ENCODE data around the gene HOXC5. TPM values are rescaled to one million over a fixed set of nuclear protein-coding genes. Genes with fewer than 3 reads are reported as not detected.
A peak's percentile ranks its signal among the peaks of the same experiment; 100 is the strongest.
"Not testable (repeated sequence)": the region's sequence is repeated elsewhere in the genome, so short reads cannot be mapped to it uniquely, and the experiment has no call there.

Gene HOXC5
- total RNA-seq, 1 donor from 2014 or later: not detected

DNA sequence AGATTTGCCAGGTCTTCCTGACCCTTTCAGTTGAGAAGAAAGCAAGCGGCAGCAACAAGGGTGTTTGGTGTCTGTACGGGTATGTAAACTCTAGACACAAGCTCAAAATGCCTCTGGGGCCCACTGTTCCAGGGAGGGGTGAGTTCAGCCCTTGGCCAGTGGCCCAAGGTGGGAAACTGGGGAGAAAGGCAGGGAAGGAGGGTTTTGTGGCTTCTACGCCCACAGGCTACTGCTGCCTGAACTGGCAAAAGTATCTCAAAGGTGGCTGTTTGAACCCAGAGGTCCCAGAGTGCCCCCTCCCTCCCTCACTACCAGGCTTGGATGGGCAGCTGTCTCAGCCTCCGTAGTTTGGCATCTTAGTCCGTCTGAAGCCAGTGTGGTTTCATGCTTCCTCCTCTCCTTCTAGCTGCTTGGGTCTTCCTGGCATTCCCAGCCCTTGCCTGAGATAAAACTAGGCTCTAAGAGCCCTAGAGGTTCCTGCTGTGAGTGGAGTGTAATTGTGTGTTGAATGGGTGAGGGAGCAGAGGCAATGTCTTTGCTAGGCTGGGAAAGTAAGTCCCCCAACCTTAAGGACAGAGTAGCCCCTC lies 5.5 kb downstream of the HOXC5 start:
- intact Hi-C loops (cut with DNase I): no loop called here
- DNase-seq (no peak), ATAC-seq (ENCODE audit: poor library complexity) (no peak)

DNA sequence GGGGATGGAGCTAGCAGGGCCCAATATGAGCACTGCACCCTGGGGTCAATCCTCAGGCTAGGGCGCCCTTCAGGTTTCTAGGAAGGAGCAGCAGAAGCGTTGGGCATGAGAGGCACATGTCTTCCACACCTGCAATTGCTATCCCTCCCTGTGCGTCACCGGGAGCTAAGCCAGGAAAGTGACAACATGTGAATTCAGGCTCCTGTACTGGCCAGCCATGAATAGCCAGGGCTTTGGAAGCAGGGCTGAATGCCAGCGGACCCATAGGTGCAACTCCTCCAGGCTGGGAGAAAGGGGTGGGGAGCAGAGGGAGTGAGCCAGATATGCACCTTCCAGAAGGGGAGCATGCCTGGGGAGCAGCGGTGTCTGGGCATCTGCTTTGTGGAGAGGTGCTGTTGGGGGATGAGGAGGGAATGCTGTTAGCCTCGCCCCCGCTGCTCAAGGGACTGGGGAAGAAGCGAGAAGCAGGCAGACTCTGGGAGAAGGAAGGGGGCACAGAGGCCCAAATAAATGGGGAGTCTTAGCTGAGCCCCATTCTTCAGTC lies 6.1 kb downstream of the HOXC5 start:
- ATAC-seq (ENCODE audit: poor library complexity): no peak
- no peak for DNase-seq
- intact Hi-C loops (cut with DNase I): no loop called here

DNA sequence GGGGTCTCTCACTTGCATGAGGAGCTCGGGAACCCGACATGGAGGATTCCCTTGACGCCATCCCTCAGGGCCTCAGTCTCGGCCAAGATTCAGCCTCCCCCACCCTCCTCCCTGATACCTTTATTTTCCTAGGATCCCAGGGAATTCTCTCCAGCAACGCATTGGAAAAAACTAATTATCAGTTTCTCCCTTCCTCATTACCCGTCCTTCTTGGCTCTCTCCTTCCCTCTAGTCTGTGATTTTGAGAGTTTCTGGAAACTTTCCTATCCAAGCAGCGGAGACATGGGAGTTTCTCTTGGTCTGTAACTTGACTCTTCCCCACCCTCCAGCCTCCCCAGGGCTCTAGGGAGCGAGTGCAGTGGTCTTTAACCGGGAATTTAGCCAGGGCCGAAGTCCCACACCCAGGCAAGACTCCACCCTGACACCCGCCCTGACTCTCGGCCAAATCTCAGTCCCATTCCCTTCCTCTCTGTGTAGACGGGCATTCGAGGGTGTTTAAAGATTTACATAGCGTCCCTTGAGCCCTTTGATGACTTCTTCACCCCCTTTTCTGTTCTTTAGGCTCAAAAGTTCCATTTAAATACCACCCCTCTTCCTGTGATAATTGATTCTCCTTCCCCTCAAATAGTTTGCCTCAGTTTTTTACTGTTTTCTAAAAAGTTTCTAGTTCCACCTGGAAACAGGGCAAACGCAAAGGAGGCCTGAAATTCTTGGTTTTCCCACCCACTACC lies 6.7 kb downstream of the HOXC5 start:
- ATAC-seq (ENCODE audit: poor library complexity) (peak; percentile 63), DNase-seq (peak; percentile 55)
- intact Hi-C loops (cut with DNase I): no loop called here

DNA sequence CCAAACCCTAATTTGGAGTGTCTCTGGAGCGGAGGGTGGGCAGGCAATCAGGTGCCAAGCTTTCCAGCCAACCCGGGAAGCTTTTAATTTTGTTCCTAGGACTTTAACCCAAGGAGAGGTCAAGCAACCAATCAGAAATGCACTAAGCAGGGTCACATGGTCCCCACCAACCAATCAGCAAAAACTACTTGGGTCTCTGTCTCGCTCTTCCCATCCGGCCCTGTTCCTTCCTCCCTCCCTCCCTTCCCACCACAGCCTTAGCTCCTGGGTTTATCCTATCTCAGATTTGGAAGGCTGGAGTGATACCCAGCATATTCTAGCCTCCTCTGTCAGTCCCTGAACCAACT lies 7.3 kb downstream of the HOXC5 start:
- ATAC-seq (ENCODE audit: poor library complexity): no peak
- intact Hi-C loops (cut with DNase I): no loop called here
- DNase-seq: no peak

DNA sequence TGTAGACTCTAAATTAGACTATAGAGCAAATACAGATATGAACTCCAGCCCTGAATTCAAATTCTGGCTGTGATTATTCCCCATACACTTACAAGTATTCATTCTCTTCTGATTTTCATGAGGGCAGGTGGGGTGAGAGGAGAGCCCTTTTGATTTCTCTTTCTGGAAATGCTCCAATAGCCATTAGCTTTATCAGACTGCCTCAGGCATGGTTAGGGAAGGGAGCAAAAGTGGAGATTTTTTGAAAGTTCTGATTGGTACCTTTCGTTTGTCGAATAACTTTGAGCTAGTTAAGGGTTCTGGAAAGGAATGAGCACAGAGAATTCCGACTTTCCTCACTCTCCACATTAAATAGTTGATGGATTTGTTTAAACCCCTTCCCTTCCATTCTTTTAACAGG lies 7.8 kb downstream of the HOXC5 start:
- DNase-seq: no peak
- intact Hi-C loops (cut with DNase I): no loop called here
- no peak for ATAC-seq (ENCODE audit: poor library complexity)

DNA sequence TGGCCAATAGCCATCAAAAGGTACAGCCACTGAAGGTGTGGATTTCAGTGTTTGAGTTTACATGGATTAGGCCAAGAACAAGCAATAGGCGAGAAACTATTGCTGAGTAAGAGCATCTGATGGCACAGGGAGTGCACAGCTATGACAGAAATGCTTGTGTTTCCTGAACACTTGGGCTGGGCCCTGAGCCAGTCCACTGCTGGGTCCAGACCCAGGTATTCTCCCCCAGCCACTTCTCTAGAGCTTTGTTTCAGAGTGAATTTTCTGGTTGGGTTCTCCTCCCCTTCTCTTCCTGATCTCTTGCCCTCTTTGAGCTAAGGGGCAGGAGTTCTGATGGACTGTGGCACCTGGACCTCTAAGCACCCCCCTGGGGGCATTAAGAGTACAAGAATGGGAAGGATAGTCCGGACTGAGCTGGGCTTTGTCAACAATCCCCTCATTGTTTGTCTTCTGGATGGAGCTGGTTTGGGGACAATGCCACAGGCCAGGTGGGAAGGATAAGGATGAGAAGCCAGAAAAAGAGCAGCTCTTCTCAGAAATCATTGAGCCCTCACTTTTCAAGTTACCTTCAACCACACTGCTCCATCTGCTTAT lies 8.3 kb downstream of the HOXC5 start:
- DNase-seq (no peak), ATAC-seq (ENCODE audit: poor library complexity) (no peak)
- intact Hi-C loops (cut with DNase I): no loop called here

DNA sequence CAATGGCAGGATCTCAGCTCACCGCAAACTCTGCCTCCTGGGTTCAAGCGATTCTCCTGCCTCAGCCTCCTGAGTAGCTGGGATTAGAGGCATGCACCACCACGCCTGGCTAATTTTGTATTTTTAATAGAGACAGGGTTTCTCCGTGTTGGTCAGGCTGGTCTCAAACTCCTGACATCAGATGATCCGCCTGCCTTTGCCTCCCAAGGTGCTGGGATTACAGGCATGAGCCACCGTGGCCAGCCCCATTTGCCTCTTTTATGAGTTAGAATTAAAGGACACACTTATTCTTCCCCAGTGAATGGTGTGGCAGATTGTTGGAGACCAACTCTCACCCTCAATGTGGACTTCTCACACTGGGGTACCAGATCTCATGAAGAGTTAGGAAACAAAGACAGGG lies 9.2 kb downstream of the HOXC5 start:
- intact Hi-C loops (cut with DNase I); DNase-seq; ATAC-seq (ENCODE audit: poor library complexity): not testable (repeated sequence)

DNA sequence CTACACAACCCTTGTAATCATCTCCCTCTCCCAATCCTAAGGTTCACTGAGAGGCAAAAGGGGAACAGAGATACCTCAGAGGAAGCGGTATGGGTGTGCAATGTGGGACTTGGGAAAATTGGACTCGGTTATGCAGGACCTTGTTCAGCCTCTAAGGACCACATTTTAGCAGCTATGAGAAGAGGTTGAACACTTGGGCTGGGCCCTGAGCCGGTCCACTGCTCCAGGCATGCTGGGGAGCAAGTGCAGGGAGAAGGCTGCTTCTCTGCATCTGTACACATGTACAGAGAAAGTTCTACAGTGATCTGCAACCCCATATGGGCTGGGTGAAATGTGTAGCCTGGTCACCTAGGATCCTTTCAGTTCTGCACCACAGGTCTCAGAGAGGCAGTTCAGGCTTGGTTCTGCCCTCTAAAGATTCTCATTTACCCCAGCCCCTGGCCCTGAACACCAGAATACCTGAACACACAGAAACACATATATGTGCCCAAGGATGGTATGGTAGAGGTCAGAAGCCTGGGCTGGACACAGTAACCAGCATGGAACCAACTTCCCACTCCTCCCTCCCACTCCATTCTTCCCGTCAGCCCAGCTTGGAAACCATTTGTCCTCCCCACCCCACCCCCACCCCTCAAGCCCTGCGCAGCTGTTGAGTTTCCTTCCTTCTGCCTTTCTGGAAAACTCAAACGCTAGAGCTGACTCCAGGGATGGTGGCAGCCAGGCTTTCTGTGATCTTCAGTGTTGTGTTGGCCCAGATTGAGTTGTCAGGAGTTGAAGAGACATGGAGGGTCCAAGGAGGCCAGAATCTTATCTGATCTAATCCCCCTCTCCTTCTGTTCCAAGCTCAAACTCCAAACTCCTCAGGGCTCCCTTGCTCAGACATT lies 10.4 kb downstream of the HOXC5 start:
- intact Hi-C loops (cut with DNase I): no loop called here
- no peak for ATAC-seq (ENCODE audit: poor library complexity)
- no peak for DNase-seq

DNA sequence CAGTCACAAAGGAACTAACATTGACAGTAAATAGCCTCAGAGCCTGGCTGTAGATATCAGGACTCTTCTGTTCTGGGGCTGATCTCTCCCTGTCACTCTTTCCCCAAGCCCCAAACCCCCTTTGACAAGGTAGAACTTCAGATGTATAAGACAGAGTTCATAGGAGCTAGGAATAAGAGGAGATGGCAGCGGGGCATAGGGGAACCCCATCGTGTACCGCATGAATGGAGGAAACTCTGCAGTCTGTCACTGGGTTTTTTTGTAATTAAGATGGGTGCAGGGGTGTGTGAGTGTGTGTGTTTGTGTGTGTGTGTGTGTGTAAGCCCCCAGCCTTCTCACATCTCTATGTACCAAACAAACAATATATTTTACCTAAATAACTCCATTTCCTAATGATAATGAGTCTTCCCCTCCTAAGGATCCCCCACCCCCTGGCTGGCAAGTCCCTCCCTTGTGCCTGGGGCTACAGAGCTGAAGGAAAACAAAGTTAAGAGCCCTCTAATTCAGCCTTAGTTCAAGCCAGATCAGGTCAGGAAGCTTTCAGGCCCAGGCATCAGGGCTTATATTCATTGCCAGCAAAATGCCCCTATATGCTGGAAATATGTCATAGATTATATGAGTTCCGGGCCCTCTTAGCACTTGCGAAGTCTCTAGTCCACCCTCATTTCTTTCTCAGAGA lies 11.7 kb downstream of the HOXC5 start:
- ATAC-seq (ENCODE audit: poor library complexity) (no peak), DNase-seq (no peak)
- intact Hi-C loops (cut with DNase I): no loop called here

DNA sequence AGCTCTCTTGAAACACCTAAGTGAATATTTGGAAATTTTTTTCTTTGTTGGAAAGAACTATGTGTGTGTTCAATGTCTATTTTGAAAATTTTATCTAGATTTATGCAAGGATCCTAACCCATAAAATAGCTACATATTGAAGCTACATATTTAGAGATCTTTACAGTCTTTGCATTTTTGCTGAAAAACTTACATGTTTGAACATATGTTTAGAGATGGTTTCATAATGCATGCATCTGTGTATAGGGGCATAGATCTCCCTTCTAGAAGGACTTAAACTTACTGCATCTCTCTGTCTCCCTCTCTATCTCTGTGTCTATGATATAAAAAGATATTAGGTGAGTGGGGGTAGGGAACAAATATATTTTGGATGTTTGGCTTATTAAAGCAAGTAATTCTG lies 12.6 kb downstream of the HOXC5 start:
- DNase-seq: no peak
- intact Hi-C loops (cut with DNase I): no loop called here
- no peak for ATAC-seq (ENCODE audit: poor library complexity)

DNA sequence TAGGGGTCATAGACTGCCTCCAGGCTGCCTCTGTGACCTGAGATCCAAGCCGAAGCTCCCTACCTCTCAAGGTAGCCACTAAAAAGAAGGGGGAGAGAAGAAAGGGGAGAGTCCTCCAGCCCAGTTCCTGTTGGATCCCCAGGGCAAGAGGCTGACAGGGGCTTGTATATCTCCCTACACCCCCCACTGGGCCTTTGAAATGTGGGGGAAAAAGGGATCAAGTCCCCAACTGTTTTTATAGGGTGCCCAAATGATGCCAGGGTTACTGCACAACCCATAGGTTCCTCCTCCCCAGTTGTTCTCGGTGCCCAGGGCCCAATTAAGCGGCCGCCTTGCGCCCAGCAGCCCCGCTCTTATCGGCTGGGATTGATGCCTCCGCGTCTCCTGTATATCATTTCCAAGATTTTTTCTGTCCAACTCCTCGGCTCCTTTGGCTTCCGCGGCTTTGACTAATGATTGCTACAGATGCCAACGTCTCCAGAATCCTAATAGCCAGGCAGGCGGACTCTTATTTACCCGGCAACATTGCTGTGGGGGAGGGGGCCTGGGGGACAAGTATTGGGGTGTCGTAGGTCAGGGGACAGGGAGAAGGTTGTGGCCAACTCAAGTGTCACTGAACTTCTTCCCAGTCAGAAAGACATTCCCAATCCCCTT lies 13.1 kb downstream of the HOXC5 start:
- DNase-seq (no peak), ATAC-seq (ENCODE audit: poor library complexity) (no peak)
- intact Hi-C loops (cut with DNase I): no loop called here

DNA sequence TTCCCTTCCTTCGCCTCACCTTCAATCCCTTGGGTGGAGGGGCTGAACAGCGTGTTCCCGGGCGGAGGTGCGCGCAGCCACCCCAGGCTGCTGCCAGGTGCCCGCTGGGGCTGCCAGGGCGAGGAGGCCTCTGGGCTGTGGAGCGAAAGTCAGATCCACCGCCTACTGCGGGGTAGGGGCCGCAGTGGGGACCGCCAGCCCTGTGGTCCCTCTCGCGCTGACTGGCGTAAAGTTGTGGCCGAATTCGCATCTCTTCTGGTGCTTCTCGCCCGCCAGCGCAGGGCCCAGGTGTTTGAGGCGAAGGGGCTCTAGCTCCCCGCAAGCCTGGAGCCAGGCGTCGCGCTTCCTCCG lies 13.9 kb downstream of the HOXC5 start:
- no peak for ATAC-seq (ENCODE audit: poor library complexity)

DNA sequence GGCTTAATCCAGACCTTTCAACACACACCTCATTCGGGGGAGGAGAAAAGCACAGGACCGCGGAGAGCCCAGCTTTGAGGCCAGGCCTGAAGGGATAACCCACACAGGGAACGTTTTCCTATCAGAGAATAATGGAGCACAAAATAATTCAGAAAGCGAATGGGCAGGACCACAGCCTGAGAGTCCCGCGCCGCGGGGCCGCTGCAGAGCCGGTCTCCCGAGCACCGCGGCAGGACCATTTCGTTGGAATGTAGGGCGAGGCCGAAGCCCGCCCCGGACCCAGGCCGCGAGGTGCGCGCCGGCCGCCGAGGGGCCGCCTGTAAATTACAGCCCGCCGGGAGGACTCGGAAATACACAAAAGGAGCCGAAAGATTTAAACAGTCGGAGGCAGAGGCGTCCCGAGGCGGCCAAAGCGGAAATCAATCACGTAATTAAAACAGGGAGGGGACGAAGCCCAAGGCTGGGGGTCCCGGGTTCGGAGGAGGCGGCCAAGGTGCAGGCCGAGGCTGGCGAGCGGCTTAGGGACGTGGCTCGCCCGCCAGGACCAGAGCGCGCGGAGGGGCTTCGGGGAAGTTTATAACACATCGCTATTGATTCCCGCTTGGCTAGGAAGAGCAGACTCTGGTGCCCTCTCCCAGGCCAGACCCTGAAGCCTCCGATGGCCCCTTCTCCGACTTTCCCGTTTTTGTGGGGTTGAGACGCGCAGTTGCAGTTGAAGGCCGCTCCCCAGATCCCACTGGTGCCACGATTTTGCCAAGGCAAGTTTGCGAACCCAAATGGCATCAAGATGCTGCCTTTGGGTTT lies 14.5 kb downstream of the HOXC5 start:
- intact Hi-C loops (cut with DNase I): no loop called here
- no peak for DNase-seq
- no peak for ATAC-seq (ENCODE audit: poor library complexity)

More for the DNA sequence above, 13.9 kb downstream of the HOXC5 start:
- intact Hi-C loops (cut with DNase I): no loop called here
- DNase-seq: no peak

DNA sequence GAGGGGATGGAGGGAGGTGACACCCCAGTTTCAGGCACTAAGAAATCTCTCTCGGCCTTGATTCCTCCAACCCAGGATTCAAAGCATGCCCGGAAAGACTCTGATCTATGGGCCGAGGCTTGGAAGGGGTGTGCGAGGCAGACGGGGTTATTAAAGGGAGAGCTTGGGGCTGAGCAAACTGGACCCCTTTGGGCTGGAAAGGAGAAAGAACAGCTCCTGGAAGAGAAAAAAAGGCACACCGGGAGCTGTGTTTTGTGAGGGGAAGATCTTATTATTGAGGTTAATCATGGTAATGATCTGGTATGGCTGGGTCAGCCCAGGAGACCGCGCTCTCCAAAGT lies 15.1 kb downstream of the HOXC5 start:
- intact Hi-C loops (cut with DNase I): no loop called here
- DNase-seq (no peak), ATAC-seq (ENCODE audit: poor library complexity) (no peak)

DNA sequence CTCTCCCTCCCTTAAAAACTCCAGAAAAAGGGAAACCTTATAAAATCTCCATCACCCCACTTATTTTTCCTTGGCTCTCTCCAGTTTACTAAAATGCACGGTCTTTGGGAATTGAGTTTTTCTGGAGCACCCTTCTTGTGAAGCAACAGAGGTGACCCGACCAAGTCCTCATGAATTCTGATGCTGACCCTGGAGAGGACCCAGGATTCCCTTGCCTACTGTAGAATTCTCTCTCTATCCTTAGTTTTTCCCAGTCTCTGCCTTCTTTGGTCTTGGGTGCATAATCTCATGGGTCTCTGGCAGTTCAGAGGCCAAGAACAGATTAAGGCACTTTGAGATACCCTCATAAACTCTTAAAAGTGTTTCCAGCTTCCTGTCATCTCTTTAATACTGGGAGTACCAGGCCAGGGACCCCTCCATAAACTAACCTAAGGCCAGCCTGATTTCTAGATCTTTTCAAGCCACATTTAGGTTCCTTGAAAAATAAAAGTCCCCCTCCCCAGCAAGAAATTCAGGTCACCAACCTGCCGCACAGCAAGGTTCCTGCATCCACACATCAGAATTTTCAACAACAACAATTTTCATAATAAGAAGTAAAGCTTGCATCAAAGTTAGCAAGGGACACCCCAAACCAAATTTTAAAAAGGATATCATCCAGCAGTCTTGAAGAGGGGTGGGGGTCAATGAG lies 15.7 kb downstream of the HOXC5 start:
- intact Hi-C loops (cut with DNase I): no loop called here
- DNase-seq (no peak), ATAC-seq (ENCODE audit: poor library complexity) (no peak)

DNA sequence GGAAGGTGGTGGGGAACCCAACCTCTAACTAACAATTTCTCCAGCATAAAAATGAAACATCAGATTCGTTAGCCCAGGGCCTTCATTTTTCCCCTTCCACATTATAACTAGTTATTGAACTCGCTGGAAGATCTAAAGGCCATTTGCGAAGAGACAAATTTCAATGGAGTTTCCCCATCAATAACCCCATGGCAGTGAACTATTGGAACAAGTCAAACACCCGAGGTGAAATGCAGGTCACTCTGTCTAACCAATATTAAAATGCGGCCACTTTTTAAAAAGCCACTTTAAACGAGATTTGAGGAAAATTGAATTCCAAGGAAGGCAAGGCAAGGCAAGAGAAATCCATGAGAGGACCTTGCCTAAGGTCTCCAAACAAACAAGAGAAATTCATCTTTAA lies 16.3 kb downstream of the HOXC5 start:
- ATAC-seq (ENCODE audit: poor library complexity) (no peak), DNase-seq (no peak)
- intact Hi-C loops (cut with DNase I): no loop called here

DNA sequence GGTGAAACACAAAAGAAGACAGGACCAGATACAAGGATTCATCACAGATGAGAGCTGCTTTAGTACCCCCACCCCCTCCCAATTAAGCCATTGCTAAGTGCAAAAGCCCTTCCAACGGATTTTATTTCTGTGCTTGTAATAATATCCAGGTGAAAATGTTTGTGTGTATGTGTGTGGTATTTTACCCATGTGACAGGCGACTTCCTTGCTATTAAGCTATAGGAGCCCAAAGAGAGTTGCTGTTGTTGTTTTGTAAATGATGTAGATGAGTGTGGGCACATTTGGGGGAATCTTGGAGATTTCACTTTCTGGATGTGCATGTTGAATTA lies 17.6 kb downstream of the HOXC5 start:
- intact Hi-C loops (cut with DNase I): no loop called here
- no peak for DNase-seq
- ATAC-seq (ENCODE audit: poor library complexity): no peak

Measured in Right ventricle myocardium superior (tissue), 1 donor.